ENCODE measurements around the gene ZNF175. TPM values are rescaled to one million over a fixed set of nuclear protein-coding genes. Genes with fewer than 3 reads are reported as not detected.

ZNF175 gene
- total and polyA plus RNA-seq, 9 of the 15 experiments (the other 6 are each of a cell fraction or from before 2014, with no cell fraction given) = 3.7 to 37.9 (median 14.0) TPM

DNA sequence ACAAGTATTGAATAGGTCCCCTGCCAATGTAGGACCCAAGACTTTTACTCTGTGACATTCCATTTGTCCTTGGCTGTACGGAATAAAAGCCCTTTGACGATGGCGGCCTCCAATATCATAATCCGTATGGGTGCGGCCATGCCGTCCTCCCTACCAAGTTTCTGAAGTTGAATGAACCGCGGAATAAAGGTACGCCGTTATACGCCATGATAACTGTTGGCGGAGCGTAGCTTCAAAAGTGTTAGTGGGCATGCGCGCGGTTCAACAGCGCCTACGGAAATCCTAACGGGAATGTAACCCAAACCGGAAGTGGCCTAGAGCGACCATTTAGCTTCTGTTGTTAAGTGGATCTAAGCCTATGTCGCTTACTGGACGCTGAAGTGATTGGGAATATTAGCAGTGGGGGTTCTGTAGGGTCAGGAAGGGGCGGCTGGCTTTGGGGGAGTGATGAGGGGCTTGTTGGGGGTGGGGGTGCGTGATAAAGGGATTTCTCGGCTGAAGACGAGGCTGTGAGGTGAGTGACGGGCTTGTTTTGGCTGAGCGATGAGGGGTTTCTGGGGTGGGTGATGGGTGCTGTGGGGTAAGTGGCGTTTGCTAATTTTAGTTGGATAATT, at the start of gene ZNF175 (continued):
- TF ChIP-seq MGA (IDR thresholded peaks at IDR 0.05) = peak; percentile 67; the same call in 1 of the 2 replicates
- TF ChIP-seq TEAD4 (IDR thresholded peaks at IDR 0.05; ENCODE audit: low read length) = peak; percentile 63
- no peak for TF ChIP-seq TEAD4 (CRISPR knock-in tag; IDR thresholded peaks at IDR 0.05; ENCODE audit: borderline replicate concordance)
- TF ChIP-seq POLR2H (tag; IDR thresholded peaks at IDR 0.05; ENCODE audit: low read depth) = peak; percentile 77
- TF ChIP-seq ZNF583 (CRISPR knock-in tag; IDR thresholded peaks at IDR 0.05) = no peak
- TF ChIP-seq SP1 (CRISPR knock-in tag; IDR thresholded peaks at IDR 0.05) = peak; percentile 45; the same call in 1 of the 2 replicates
- peak; percentile 30; the same call in 1 of the 2 replicates for TF ChIP-seq SNIP1 (IDR thresholded peaks at IDR 0.05; ENCODE audit: low read depth)
- TF ChIP-seq OTX1 (CRISPR knock-in tag; IDR thresholded peaks at IDR 0.05) = no peak
- no peak for TF ChIP-seq ZNF384 (IDR thresholded peaks at IDR 0.05; ENCODE audit: low read depth, low read length)
- TF ChIP-seq MNT (conservative IDR thresholded peaks at IDR 0.05) = peak in 1 of 2 experiments; percentile 61; a peak in 2 of 4 replicates
- no peak for TF ChIP-seq ZNF212 (CRISPR knock-in tag; IDR thresholded peaks at IDR 0.05)
- peak; percentile 90 for TF ChIP-seq ESRRA (IDR thresholded peaks at IDR 0.05; ENCODE audit: borderline replicate concordance, low read depth)
- TF ChIP-seq HCFC1 (IDR thresholded peaks at IDR 0.05; ENCODE audit: low read depth, low read length) = peak; percentile 94
- TF ChIP-seq MEF2D (tag; conservative IDR thresholded peaks at IDR 0.05; ENCODE audit: low read depth) = peak; percentile 40; the same call in 1 of the 2 replicates

Data from K562 (cell line).